GM10266 (cell line): ENCODE results near the gene DDX20.
A peak's percentile ranks its signal among the peaks of the same experiment; 100 is the strongest.
"Not testable (repeated sequence)": the region's sequence is repeated elsewhere in the genome, so short reads cannot be mapped to it uniquely, and the experiment has no call there.

Source experiments
- DNase-seq: peaks from one replicate; pipeline ENCODE4 v3.0.0; 2012; ENCODE audit errors: extremely low spot score
- TF ChIP-seq, protein P1 (sequence below): IDR thresholded peaks from 2 replicates; pipeline ENCODE4 v1.5.1; 2012; ENCODE audit warnings: mild to moderate bottlenecking, low read depth; ENCODE audit not compliant: control insufficient read depth, insufficient read depth; ENCODE audit errors: missing control alignments

DDX20 gene

GRCh38 chr1:111736548-111737215 lies 19.0 kb upstream of the DDX20 start:
- no peak for DNase-seq
- TF ChIP-seq, protein P1, sequence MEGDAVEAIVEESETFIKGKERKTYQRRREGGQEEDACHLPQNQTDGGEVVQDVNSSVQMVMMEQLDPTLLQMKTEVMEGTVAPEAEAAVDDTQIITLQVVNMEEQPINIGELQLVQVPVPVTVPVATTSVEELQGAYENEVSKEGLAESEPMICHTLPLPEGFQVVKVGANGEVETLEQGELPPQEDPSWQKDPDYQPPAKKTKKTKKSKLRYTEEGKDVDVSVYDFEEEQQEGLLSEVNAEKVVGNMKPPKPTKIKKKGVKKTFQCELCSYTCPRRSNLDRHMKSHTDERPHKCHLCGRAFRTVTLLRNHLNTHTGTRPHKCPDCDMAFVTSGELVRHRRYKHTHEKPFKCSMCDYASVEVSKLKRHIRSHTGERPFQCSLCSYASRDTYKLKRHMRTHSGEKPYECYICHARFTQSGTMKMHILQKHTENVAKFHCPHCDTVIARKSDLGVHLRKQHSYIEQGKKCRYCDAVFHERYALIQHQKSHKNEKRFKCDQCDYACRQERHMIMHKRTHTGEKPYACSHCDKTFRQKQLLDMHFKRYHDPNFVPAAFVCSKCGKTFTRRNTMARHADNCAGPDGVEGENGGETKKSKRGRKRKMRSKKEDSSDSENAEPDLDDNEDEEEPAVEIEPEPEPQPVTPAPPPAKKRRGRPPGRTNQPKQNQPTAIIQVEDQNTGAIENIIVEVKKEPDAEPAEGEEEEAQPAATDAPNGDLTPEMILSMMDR: no peak

DNA sequence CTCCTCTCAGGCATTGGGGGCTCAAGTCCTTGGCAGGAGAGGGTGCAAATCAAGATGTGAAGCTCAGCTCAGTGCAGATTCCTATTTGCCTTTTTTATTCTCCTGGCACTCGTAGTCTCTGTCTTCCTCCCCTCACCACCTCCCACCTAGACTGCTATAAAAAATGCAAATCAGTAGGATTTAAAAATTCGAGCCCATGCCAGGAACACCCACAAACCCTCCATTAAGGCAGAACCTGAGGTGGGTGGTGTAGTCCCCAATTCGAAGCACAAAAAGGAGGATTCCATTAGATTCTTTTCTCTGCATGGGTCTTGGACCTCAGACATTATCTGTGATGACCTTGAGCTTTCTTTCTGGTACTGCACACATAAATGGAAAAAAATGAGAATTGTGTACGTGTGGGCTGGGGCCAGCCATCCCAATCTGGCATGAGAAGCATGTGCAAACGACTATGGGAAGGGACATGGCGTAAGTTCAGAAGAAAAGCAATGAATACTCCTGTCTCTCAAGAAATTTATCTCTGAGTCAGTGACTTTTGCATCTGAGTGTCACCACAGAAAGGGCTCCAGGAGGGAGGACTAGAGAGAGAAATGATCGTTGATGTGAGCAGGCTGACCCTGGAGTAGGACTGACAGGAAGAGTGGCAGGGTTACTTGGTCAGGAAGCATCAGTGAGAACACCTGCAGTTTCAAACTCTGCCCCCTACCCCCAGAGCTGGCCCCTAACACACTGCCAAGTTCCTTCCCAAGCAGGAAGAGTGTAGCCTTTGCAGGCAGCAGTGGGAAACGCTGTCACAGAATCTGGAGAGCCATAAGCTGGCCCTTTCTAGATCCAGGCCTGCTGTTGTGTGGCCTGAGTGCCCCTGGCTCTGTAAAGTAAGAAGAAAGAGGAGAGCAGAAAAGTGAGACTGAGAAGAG lies 18.2 kb upstream of the DDX20 start:
- DNase-seq: no peak
- TF ChIP-seq, protein P1: no peak

DNA sequence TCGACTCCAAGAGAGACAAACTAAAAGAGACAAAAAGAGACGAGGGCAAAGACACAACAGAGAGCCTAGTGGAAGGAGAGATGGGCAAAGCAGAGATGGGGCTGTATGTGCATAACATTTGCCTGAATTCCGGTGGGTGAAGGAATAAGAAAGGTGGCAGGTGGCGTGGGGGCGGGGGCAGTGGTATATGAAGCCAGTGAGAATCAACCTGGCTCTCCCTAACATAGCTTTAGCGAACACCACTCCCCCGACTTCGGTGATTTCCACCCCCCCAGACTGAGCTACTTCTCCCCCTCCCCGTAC lies 17.6 kb upstream of the DDX20 start:
- DNase-seq: no peak
- TF ChIP-seq, protein P1: no peak

- TF ChIP-seq, protein P1: no peak
- DNase-seq: peak; percentile 62
Measured at GRCh38 chr1:111738436-111739193, 17.1 kb upstream of the DDX20 start.

DNA sequence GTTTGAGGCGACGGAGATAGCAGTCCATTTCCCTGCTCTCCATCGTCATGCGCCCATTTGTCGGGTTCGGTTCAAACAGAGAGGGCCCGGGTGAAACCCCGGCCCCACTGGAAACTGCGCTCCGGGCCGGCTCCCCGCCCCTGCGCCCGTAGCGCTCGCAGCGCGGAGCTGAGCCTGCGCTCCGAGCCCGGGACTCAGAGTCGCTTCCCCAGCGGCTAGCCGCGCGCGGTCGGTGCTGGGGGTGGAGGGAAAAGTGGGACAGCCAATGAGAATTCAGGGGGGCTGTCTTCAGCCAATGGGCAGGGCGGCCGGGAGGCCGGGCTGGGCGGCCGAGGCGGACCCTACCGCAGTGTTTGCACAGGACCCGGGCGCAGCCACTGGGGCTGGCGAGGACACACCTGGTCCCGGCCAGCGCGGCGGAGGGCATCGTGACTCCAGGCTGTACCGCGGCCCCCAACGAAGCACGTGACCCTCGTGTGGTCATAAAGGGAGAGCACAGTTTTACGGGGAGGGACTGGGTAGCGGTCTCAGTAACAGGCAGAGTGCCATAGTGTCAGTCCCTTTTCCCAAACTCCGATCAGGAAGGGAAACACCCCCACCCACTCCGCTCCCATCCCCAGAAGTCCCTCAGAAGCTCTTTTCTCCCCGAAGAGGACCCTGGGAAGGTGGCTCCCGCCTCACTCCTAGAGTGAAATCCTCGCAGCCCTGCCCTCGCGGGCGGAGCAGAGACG lies 16.3 kb upstream of the DDX20 start, which contains the start of gene INKA2:
Gene INKA2, minus strand, starts transcription at position 202 of the 731 bp plus-strand sequence. Its CDS starts 153 bp downstream, at position 49.
- TF ChIP-seq, protein P1: no peak

DNA sequence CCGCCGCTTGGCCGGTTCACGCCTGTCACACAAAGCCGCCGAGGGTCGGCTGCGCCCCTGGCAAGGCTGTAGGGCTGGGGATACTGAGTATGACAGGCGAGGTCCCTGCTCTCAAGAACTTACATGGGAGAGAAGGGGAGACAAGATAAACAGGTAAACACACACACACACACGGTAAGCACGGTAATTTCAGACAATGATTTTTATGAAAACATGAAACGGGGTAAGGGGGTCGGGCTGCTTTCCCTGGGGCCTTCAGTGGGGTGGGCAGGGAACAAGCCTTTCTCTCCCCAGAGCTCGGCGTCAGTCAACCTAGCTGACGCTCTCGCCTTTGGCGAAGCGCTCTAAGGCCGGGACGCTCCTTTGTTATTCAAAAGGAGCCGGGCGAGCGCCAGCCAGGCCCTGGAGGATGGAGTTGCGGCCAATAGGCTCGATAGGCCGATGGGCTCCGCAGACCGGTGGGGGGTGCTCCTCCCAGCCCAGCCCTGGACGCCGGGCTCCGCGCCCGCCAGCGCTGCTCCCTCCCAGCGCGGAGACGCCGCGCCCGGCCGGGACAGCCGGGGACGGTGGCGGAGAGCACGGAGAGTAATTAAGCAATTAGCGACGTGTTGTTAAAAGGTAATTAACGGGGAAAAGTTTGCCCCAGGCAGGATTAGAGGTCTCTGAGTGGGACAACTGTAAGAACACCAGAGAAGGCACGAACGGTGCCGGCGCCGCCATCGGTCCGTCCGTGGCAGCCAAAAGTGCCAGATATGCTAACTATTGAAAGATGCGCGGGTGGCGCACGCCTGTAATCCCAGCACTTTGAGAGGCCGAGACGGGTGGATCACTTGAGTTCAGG lies 15.6 kb upstream of the DDX20 start:
- DNase-seq: peak; percentile 28
- TF ChIP-seq, protein P1: peak; percentile 14

More for the DNA sequence above, 16.3 kb upstream of the DDX20 start, which contains the start of gene INKA2:
- peak; percentile 95 for DNase-seq

GRCh38 chr1:111742292-111742691 lies 13.4 kb upstream of the DDX20 start:
- not testable (repeated sequence) for DNase-seq
